GM12878 (cell line): ENCODE results near the gene SBK2. TPM values are rescaled to one million over a fixed set of nuclear protein-coding genes. Genes with fewer than 3 reads are reported as not detected.

ENCODE experiments used
- ATAC-seq: fragments of 200-7000 bp; cut with Tn5 transposase; 3 replicates; pipeline ENCODE4 v1.9.1; 2020; ENCODE audit warnings: mild to moderate bottlenecking, moderate library complexity
- BruUV-seq: library from RNA; stranded (reverse); fragments of 400-500 nt; replicated peaks from 2 replicates; lab custom pipeline; 2021; lab: Mats Ljungman, UMichigan
- CTCF ChIA-PET: fragments of 300-600 bp; sonication (Branson Sonifier 250); formaldehyde crosslinking; extraction: SDS; loops from one replicate; lab custom pipeline; 2021; ENCODE audit warnings: inconsistent platforms; lab: Yijun Ruan, JAX
- POLR2A ChIA-PET: fragments of 350-600 bp; formaldehyde crosslinking; extraction: SDS; loops from one replicate; lab custom pipeline; 2021; ENCODE audit warnings: inconsistent platforms; lab: Charles Lee
- RAD21 ChIA-PET: fragments of 300-600 bp; sonication (Branson Sonifier 250); formaldehyde crosslinking; loops from one replicate; lab custom pipeline; 2023; ENCODE audit warnings: antibody characterized with exemption; ENCODE audit not compliant: unreplicated experiment; lab: Charles Lee
- SMC1A ChIA-PET: fragments of 300-600 bp; sonication (Branson Sonifier 250); formaldehyde crosslinking; loops from one replicate; lab custom pipeline; 2023; ENCODE audit not compliant: unreplicated experiment, uncharacterized antibody; lab: Charles Lee
- DNase-seq: peaks from one replicate; pipeline ENCODE4 v3.0.0-alpha.2; 2011; ENCODE audit warnings: low read depth, low spot score
- FAIRE-seq: peaks from 3 replicates; lab custom pipeline; 2011; peaks lifted over from hg19 to GRCh38; lab: Jason Lieb, UNC
- H2AFZ ChIP-seq: 2 replicates; pipeline ENCODE4 v1.6.0; 2011; ENCODE audit warnings: low read depth, low read length, control low read depth; ENCODE audit not compliant: control insufficient read depth
- H3K27ac ChIP-seq: 2 replicates; pipeline ENCODE4 v1.5.1; 2011; ENCODE audit warnings: control low read depth; ENCODE audit not compliant: control insufficient read depth, insufficient read depth
- H3K27me3 ChIP-seq, 2 experiments: replicated peaks in 1 of 2; 2 replicates each; pipeline versions ENCODE4 v1.6.0 to v1.6.1; 2011; ENCODE audit warnings: low read length in 1 of 2; ENCODE audit not compliant: control insufficient read depth in 2 of 2, insufficient read depth in 2 of 2
- H3K36me3 ChIP-seq, 2 experiments: 2 replicates each; pipeline ENCODE4 v1.5.1; 2011; ENCODE audit warnings: low read length in 1 of 2; ENCODE audit not compliant: control insufficient read depth in 2 of 2, insufficient read depth in 2 of 2
- H3K4me1 ChIP-seq: 2 replicates; pipeline ENCODE4 v1.6.1; 2011; ENCODE audit warnings: mild to moderate bottlenecking, low read length, moderate library complexity, mixed read lengths; ENCODE audit not compliant: control insufficient read depth, insufficient read depth
- H3K4me2 ChIP-seq: 2 replicates; pipeline ENCODE4 v1.6.0; 2011; ENCODE audit warnings: control low read depth; ENCODE audit not compliant: control insufficient read depth, insufficient read depth
- H3K4me3 ChIP-seq: fragments of 200-600 bp; sonication (generic); 2 replicates; pipeline ENCODE4 v1.5.1; 2016
- H3K79me2 ChIP-seq: 2 replicates; pipeline ENCODE4 v1.6.0; 2011; ENCODE audit warnings: low read length; ENCODE audit not compliant: control insufficient read depth, insufficient read depth
- H3K9ac ChIP-seq: 2 replicates; pipeline ENCODE4 v1.8.0; 2011; ENCODE audit warnings: low read length, control low read depth, mixed read lengths; ENCODE audit not compliant: control insufficient read depth, insufficient read depth
- H3K9me3 ChIP-seq: replicated peaks from 3 replicates; pipeline ENCODE4 v1.5.1; 2011; ENCODE audit warnings: mild to moderate bottlenecking, low read length; ENCODE audit not compliant: control insufficient read depth, insufficient read depth
- H4K20me1 ChIP-seq: 2 replicates; pipeline ENCODE4 v1.6.0; 2011; ENCODE audit not compliant: control insufficient read depth, insufficient read depth
- ATF2 ChIP-seq: IDR thresholded peaks from 2 replicates; pipeline ENCODE4 v1.6.1; 2012; ENCODE audit warnings: low read length, inconsistent platforms
- BACH1 ChIP-seq: fragments of 450-650 bp; IDR thresholded peaks from 2 replicates; pipeline ENCODE4 v1.6.1; 2017; ENCODE audit warnings: mild to moderate bottlenecking, borderline replicate concordance
- CBX5 ChIP-seq: sonication (generic); IDR thresholded peaks from 2 replicates; pipeline ENCODE4 v1.6.1; 2016; ENCODE audit warnings: low read depth, moderate library complexity, mild to moderate bottlenecking, inconsistent platforms
- CHD4 ChIP-seq: fragments of 200-600 bp; sonication (generic); IDR thresholded peaks from 2 replicates; pipeline ENCODE4 v1.6.1; 2016; ENCODE audit warnings: mild to moderate bottlenecking
- PAX8 ChIP-seq: fragments of 450-650 bp; IDR thresholded peaks from 2 replicates; pipeline ENCODE4 v1.6.1; 2017; ENCODE audit warnings: mild to moderate bottlenecking, moderate library complexity
- PKNOX1 ChIP-seq: fragments of 450-650 bp; IDR thresholded peaks from 2 replicates; pipeline ENCODE4 v1.6.1; 2016; ENCODE audit warnings: mild to moderate bottlenecking
- PML ChIP-seq: IDR thresholded peaks from 2 replicates; pipeline ENCODE4 v1.6.1; 2012; ENCODE audit warnings: low read length, inconsistent platforms
- SIX5 ChIP-seq: IDR thresholded peaks from 2 replicates; pipeline ENCODE4 v1.6.1; 2011; ENCODE audit warnings: mild to moderate bottlenecking, low read depth, low read length, moderate library complexity; ENCODE audit not compliant: severe bottlenecking
- ZBTB4 ChIP-seq: fragments of 450-650 bp; formaldehyde crosslinking; IDR thresholded peaks from 2 replicates; pipeline ENCODE4 v1.4.0; 2022; ENCODE audit warnings: mild to moderate bottlenecking, moderate library complexity
- ZBTB40 ChIP-seq: fragments of 450-650 bp; IDR thresholded peaks from 2 replicates; pipeline ENCODE4 v1.6.1; 2016; ENCODE audit warnings: mild to moderate bottlenecking, moderate library complexity, borderline replicate concordance
- ZSCAN29 ChIP-seq: fragments of 450-650 bp; IDR thresholded peaks from 2 replicates; pipeline ENCODE4 v1.6.1; 2017; ENCODE audit warnings: mild to moderate bottlenecking, moderate library complexity
- WGBS: methylation state at CpG from one replicate; pipeline ENCODE4 v1.1.6; 2016; ENCODE audit warnings: low lambda C conversion rate; ENCODE audit not compliant: insufficient replicate concordance, insufficient coverage; ENCODE audit errors: missing lambda C conversion rate; 5-methylcytosine and 5-hydroxymethylcytosine counted together
- in situ Hi-C: fragments of 300-500 bp; cut with MboI; formaldehyde crosslinking; loops from 9 replicates; pipeline ENCODE4 v1.14.3; 2018; ENCODE audit warnings: mixed read lengths
- intact Hi-C: fragments of 100-400 bp; cut with micrococcal nuclease; formaldehyde crosslinking; loops from one replicate; pipeline ENCODE4 v1.14.2; 2022; ENCODE audit not compliant: unreplicated experiment
- polyA plus RNA-seq, 11 experiments: library from polyadenylated mRNA; depleted of rRNA in 4 of 11; unstranded in 6 of 11; stranded (reverse) in 5 of 11; fragments of >200 nt; fragmentation: Nextera tagmentation in 4 of 11; fragmentation: Illumina TruSeq in 1 of 11; extraction: Ambion mirVana in 4 of 11; extraction: Trizol in 1 of 11; gene quantifications; 1 replicate in 1 of 11; 2 replicates in 10 of 11; pipeline versions ENCODE4 v1.2.1 to v1.2.3, GENCODE V29; 2011 to 2016; ENCODE audit warnings: inconsistent platforms in 2 of 11, missing spikeins in 2 of 11, low read depth in 1 of 11
- total RNA-seq, 4 experiments: library from RNA; depleted of rRNA in 3 of 4; stranded (reverse); fragments of >200 nt in 3 of 4; fragmentation: Illumina TruSeq in 1 of 4; extraction: Trizol in 1 of 4; gene quantifications; 2 replicates each; pipeline versions ENCODE4 v1.2.1 to v1.2.3, GENCODE V29; 2013 to 2021

SBK2 gene
- total and polyA plus RNA-seq, 10 of the 15 experiments (the other 5 are each of a cell fraction or from before 2014, with no cell fraction given), result not detected

- no peak for TF ChIP-seq ZBTB40
- no peak for TF ChIP-seq SIX5
- TF ChIP-seq BACH1, result no peak
- no peak for TF ChIP-seq ZBTB4 (CRISPR knock-in tag)
These were observed 7.1 kb upstream of the SBK2 start (continued) for GRCh38 chr19:55544014-55544413.

GRCh38 chr19:55543567-55543966, 6.6 kb upstream of the SBK2 start:
- no peak overlapping the region for H3K27ac ChIP-seq
- WGBS, result 5% methylated on average over 5 of the region's 5 CpGs
- intact Hi-C loops, result no loop called here
- TF ChIP-seq ZSCAN29 (no peak), PKNOX1 (no peak), CBX5 (no peak), PML (no peak), ATF2 (no peak), PAX8 (no peak), CHD4 (no peak)

More at GRCh38 chr19:55543567-55543966, 6.6 kb upstream of the SBK2 start:
- Histone ChIP-seq H3K79me2 (no peaks in the 10 kb centered on the region), H2AFZ (no peak overlapping the region), H3K4me3 (no peak overlapping the region), H3K4me2 (no peak overlapping the region), H4K20me1 (no peaks in the 10 kb centered on the region), H3K27me3 (peaks cover 0 to 1% of the 10 kb centered on the region in 2 experiments; a peak in 2 of 4 replicates), H3K4me1 (no peaks in the 10 kb centered on the region), H3K36me3 (no peaks in the 10 kb centered on the region), H3K9ac (no peak overlapping the region), H3K9me3 (no peaks in the 10 kb centered on the region)
- ChIA-PET SMC1A (no interaction called here), RAD21 (no interaction called here), CTCF (no interaction called here), POLR2A (no interaction called here)
- in situ Hi-C loops, result no loop called here
- ATAC-seq (no peak), DNase-seq (no peak), FAIRE-seq (no peak)
- no TSS peak for BruUV-seq
